Peyer's patch (tissue), 4 donors: ENCODE measurements around the gene FSTL3.

Source experiments
- CTCF ChIP-seq, 6 experiments: fragments of 450-650 bp in 4 of 6; fragments of 200-600 bp in 2 of 6; sonication (generic) in 1 of 6; IDR thresholded peaks; one replicate each; pipeline ENCODE4 v1.5.1; 2017 to 2019; ENCODE audit warnings: antibody characterized with exemption in 6 of 6, mild to moderate bottlenecking in 3 of 6, moderate library complexity in 1 of 6
- POLR2A ChIP-seq, 2 donors: fragments of 450-650 bp; IDR thresholded peaks; one replicate each; pipeline ENCODE4 v1.5.1; 2017; ENCODE audit warnings: antibody characterized with exemption in 2 of 2, mild to moderate bottlenecking in 2 of 2, moderate library complexity in 2 of 2

- TF ChIP-seq CTCF (IDR thresholded peaks at IDR 0.05) (no peak), POLR2A (IDR thresholded peaks at IDR 0.05) (no peak)
Measured at GRCh38 chr19:657611-658010, 18.6 kb upstream of the FSTL3 start.
